ENCODE data around the gene BCL2.
"Not testable (repeated sequence)": the region's sequence is repeated elsewhere in the genome, so short reads cannot be mapped to it uniquely, and the experiment has no call there.

Gene BCL2

GRCh38 chr18:63198098-63198760, 121.3 kb downstream of the BCL2 start:
- no peak for DNase-seq

GRCh38 chr18:63197246-63197869, 122.2 kb downstream of the BCL2 start:
- no peak for DNase-seq

- no peak for DNase-seq
Measured at GRCh38 chr18:63195326-63196159, 124.0 kb downstream of the BCL2 start.

GRCh38 chr18:63192885-63193349, 126.7 kb downstream of the BCL2 start:
- no peak for DNase-seq

GRCh38 chr18:63192126-63192884, 127.3 kb downstream of the BCL2 start:
- DNase-seq, result no peak

GRCh38 chr18:63191413-63191812, 128.2 kb downstream of the BCL2 start:
- DNase-seq, result no peak

- not testable (repeated sequence) for DNase-seq
Measured at GRCh38 chr18:63190838-63191237, 128.7 kb downstream of the BCL2 start.

GRCh38 chr18:63189817-63190216, 129.8 kb downstream of the BCL2 start:
- DNase-seq, result no peak

GRCh38 chr18:63189041-63189440, 130.5 kb downstream of the BCL2 start:
- DNase-seq, result no peak

- no peak for DNase-seq
Measured at GRCh38 chr18:63187791-63188460, 131.6 kb downstream of the BCL2 start.

GRCh38 chr18:63187223-63187574, 132.4 kb downstream of the BCL2 start:
- DNase-seq, result no peak

- no peak for DNase-seq
Measured at GRCh38 chr18:63186520-63187222, 132.9 kb downstream of the BCL2 start.

GRCh38 chr18:63185984-63186383, 133.6 kb downstream of the BCL2 start:
- no peak for DNase-seq

GRCh38 chr18:63183952-63184770, 135.4 kb downstream of the BCL2 start:
- no peak for DNase-seq

- no peak for DNase-seq
Measured at GRCh38 chr18:63183378-63183777, 136.2 kb downstream of the BCL2 start.

- no peak for DNase-seq
Measured at GRCh38 chr18:63182861-63183260, 136.7 kb downstream of the BCL2 start.

- no peak for DNase-seq
Measured at GRCh38 chr18:63182310-63182772, 137.2 kb downstream of the BCL2 start.

- no peak for DNase-seq
Measured at GRCh38 chr18:63181706-63182309, 137.8 kb downstream of the BCL2 start.

GRCh38 chr18:63180971-63181376, 138.6 kb downstream of the BCL2 start:
- no peak for DNase-seq

GRCh38 chr18:63180321-63180720, 139.2 kb downstream of the BCL2 start:
- no peak for DNase-seq

Data from activated gamma-delta T cell (primary cell).